Spinal cord (tissue), 10 donors: ENCODE data around the gene PPFIBP2. TPM values are rescaled to one million over a fixed set of nuclear protein-coding genes. Genes with fewer than 3 reads are reported as not detected.

Experiments
- DNase-seq, 6 donors: peaks; one replicate each; pipeline versions ENCODE4 v3.0.0 to v3.0.0-alpha.2; 2013 to 2015; ENCODE audit warnings: low spot score in 6 of 6, low read depth in 4 of 6
- H3K27ac ChIP-seq: one replicate; pipeline ENCODE4 v1.5.1; 2013; ENCODE audit warnings: low read depth, low read length, control low read depth
- H3K27me3 ChIP-seq: one replicate; pipeline ENCODE4 v1.6.1; 2013; ENCODE audit warnings: low read length; ENCODE audit not compliant: control insufficient read depth, insufficient read depth
- H3K36me3 ChIP-seq: one replicate; pipeline ENCODE4 v1.6.1; 2013; ENCODE audit warnings: low read length; ENCODE audit not compliant: control insufficient read depth, insufficient read depth
- H3K4me1 ChIP-seq: one replicate; pipeline ENCODE4 v1.6.1; 2013; ENCODE audit warnings: low read length; ENCODE audit not compliant: control insufficient read depth, insufficient read depth
- H3K4me3 ChIP-seq: one replicate; pipeline ENCODE4 v1.5.1; 2013; ENCODE audit warnings: low read depth, low read length, control low read depth
- H3K9me3 ChIP-seq: one replicate; pipeline ENCODE4 v1.6.1; 2013; ENCODE audit warnings: low read length; ENCODE audit not compliant: control insufficient read depth, insufficient read depth
- WGBS: methylation state at CpG from one replicate; pipeline ENCODE4 v1.1.5; 2013; ENCODE audit warnings: missing lambda C conversion rate; ENCODE audit not compliant: insufficient coverage; 5-methylcytosine and 5-hydroxymethylcytosine counted together
- polyA plus RNA-seq, 2 donors: library from polyadenylated mRNA; unstranded; fragments of 120-200 nt; gene quantifications; one replicate each; pipeline ENCODE4 v1.2.1, GENCODE V29; 2013; ENCODE audit not compliant: insufficient read length in 2 of 2
- total RNA-seq, 2 donors: library from RNA; depleted of rRNA in 1 of 2; stranded (reverse); fragments of 120-200 nt in 1 of 2; fragments of >200 nt in 1 of 2; gene quantifications; one replicate each; pipeline versions ENCODE4 v1.2.3 to v1.2.4, GENCODE V29; 2013 to 2014
- donor health status: healthy.

The PPFIBP2 gene
- total and polyA plus RNA-seq, 4 donors: 14.3 to 23.8 (median 19.1) TPM

- H3K9me3 ChIP-seq: no peaks in the 10 kb centered on the region
These were observed 8.7 kb downstream of the PPFIBP2 start for GRCh38 chr11:7522546-7522945.

GRCh38 chr11:7523416-7524210 lies 9.8 kb downstream of the PPFIBP2 start:
- WGBS: 80% methylated on average over 5 of the region's 6 CpGs
- no peak for DNase-seq
- H3K27ac ChIP-seq: no peak overlapping the region
- no peaks in the 10 kb centered on the region for H3K36me3 ChIP-seq
- H3K27me3 ChIP-seq: no peaks in the 10 kb centered on the region
- no peaks in the 10 kb centered on the region for H3K4me1 ChIP-seq
- H3K4me3 ChIP-seq: no peak overlapping the region
- H3K9me3 ChIP-seq: no peaks in the 10 kb centered on the region

More at GRCh38 chr11:7522546-7522945, 8.7 kb downstream of the PPFIBP2 start:
- WGBS: 79% methylated on average over 2 of the region's 4 CpGs
- no peak for DNase-seq
- no peaks in the 10 kb centered on the region for H3K4me1 ChIP-seq
- no peak overlapping the region for H3K4me3 ChIP-seq
- no peak overlapping the region for H3K27ac ChIP-seq
- no peaks in the 10 kb centered on the region for H3K36me3 ChIP-seq
- H3K27me3 ChIP-seq: no peaks in the 10 kb centered on the region

- H3K4me3 ChIP-seq: no peak overlapping the region
- no peaks in the 10 kb centered on the region for H3K27me3 ChIP-seq
- H3K9me3 ChIP-seq: no peaks in the 10 kb centered on the region
- 76% methylated on average over 4 of the region's 6 CpGs for WGBS
- no peak overlapping the region for H3K27ac ChIP-seq
- no peaks in the 10 kb centered on the region for H3K4me1 ChIP-seq
- no peaks in the 10 kb centered on the region for H3K36me3 ChIP-seq
- no peak for DNase-seq
These were observed 10.8 kb downstream of the PPFIBP2 start for GRCh38 chr11:7524462-7525235.

- WGBS: 92% methylated on average over 4 of the region's 4 CpGs
These were observed 11.6 kb downstream of the PPFIBP2 start for GRCh38 chr11:7525424-7525823.

GRCh38 chr11:7527029-7527428 lies 13.2 kb downstream of the PPFIBP2 start:
- no peak for DNase-seq
- no peak overlapping the region for H3K4me3 ChIP-seq
- H3K4me1 ChIP-seq: no peaks in the 10 kb centered on the region
- H3K36me3 ChIP-seq: no peaks in the 10 kb centered on the region
- no peaks in the 10 kb centered on the region for H3K9me3 ChIP-seq
- 86% methylated on average over 1 of the region's 1 CpG for WGBS
- H3K27me3 ChIP-seq: no peaks in the 10 kb centered on the region
- no peak overlapping the region for H3K27ac ChIP-seq

More at GRCh38 chr11:7525424-7525823, 11.6 kb downstream of the PPFIBP2 start:
- H3K36me3 ChIP-seq: no peaks in the 10 kb centered on the region
- no peak overlapping the region for H3K4me3 ChIP-seq
- DNase-seq: no peak
- H3K27ac ChIP-seq: no peak overlapping the region
- H3K9me3 ChIP-seq: no peaks in the 10 kb centered on the region
- no peaks in the 10 kb centered on the region for H3K27me3 ChIP-seq
- no peaks in the 10 kb centered on the region for H3K4me1 ChIP-seq

- H3K9me3 ChIP-seq: no peaks in the 10 kb centered on the region
- H3K36me3 ChIP-seq: no peaks in the 10 kb centered on the region
- H3K27me3 ChIP-seq: no peaks in the 10 kb centered on the region
- no peak overlapping the region for H3K27ac ChIP-seq
- no peak overlapping the region for H3K4me3 ChIP-seq
- H3K4me1 ChIP-seq: no peaks in the 10 kb centered on the region
- WGBS: 96% methylated on average over 4 of the region's 4 CpGs
- no peak for DNase-seq
These were observed 14.8 kb downstream of the PPFIBP2 start for GRCh38 chr11:7528514-7529049.

- no peak for DNase-seq
- Histone ChIP-seq H3K9me3 (no peaks in the 10 kb centered on the region), H3K27ac (no peak overlapping the region), H3K4me1 (no peaks in the 10 kb centered on the region), H3K36me3 (no peaks in the 10 kb centered on the region), H3K4me3 (no peak overlapping the region), H3K27me3 (no peaks in the 10 kb centered on the region)
- no CpG with 5 or more reads among the region's 1 CpG for WGBS
These were observed 16.3 kb downstream of the PPFIBP2 start for GRCh38 chr11:7530013-7530640.

- H3K36me3 ChIP-seq: no peaks in the 10 kb centered on the region
- no peaks in the 10 kb centered on the region for H3K4me1 ChIP-seq
- no peak overlapping the region for H3K27ac ChIP-seq
- no peaks in the 10 kb centered on the region for H3K27me3 ChIP-seq
- no peaks in the 10 kb centered on the region for H3K9me3 ChIP-seq
- DNase-seq: no peak
- H3K4me3 ChIP-seq: no peak overlapping the region
These were observed 17.2 kb downstream of the PPFIBP2 start for GRCh38 chr11:7531011-7531410.

- WGBS: 87% methylated on average over 5 of the region's 8 CpGs
These were observed 18.8 kb downstream of the PPFIBP2 start for GRCh38 chr11:7532405-7533145.

More at GRCh38 chr11:7532405-7533145, 18.8 kb downstream of the PPFIBP2 start:
- H3K4me1 ChIP-seq: no peaks in the 10 kb centered on the region
- H3K27me3 ChIP-seq: peaks cover 3% of the 10 kb centered on the region
- no peak overlapping the region for H3K27ac ChIP-seq
- no peak for DNase-seq
- no peak overlapping the region for H3K4me3 ChIP-seq
- no peaks in the 10 kb centered on the region for H3K9me3 ChIP-seq
- H3K36me3 ChIP-seq: no peaks in the 10 kb centered on the region
